HG03039 (cell line): Measurements from ENCODE around the gene PLXNA2.

ENCODE experiments used
- ATAC-seq: cut with Tn5 transposase; IDR thresholded peaks from one replicate; pipeline ENCODE4 v1.9.1; 2021; ENCODE audit warnings: mild to moderate bottlenecking, moderate library complexity; ENCODE audit not compliant: unreplicated experiment

Gene PLXNA2

DNA sequence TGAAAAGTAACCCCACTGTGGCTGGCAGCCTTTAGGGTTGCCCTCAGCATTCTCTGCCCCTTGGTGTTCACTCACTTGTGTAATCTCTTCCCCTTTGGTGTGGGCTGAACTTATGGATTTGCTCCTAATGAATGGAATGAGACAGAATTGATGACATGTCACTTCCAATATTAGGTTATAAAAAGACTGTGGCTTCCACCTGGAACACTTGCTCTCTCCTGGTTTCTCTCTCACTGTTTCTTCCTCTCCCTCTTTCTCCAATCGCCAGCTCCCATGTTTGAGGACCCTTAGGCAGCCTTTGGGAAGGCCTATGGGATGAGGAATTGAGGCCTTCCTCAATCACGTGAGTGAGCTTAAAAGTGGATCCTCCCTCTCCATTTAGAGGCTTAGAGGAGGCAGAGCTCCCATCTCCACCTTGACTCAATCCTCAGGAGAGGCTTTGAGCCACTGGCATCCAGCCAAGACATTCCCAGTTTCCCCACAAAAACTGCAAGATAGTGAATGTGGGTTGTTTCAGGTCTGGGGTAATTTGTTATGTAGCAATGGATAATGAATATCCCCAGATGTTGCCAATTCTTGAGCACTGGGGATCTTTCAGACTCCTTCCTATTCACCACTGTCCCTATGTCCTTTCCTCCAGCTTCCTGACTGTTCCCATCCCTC, 237.8 kb downstream of the PLXNA2 start:
- no peak for ATAC-seq

DNA sequence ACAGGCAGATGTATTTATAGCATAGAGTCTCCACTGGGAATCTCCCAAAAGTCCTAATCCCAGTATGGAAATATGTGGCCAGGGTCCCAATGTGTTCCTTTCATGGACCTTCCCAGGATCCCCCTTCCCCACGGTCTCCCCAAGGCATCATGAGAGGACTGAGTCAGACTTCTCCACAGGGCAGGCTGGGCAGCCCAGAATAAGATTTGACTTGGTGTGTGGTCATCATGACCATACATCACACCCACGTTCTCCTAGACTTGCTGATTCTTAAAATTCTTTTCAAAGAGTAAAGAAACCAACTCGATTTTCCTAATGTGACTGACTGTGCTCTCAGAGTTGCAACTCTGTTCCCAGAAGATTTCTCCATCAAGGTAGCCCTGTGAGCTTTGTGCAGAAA, 239.3 kb downstream of the PLXNA2 start:
- ATAC-seq: no peak

DNA sequence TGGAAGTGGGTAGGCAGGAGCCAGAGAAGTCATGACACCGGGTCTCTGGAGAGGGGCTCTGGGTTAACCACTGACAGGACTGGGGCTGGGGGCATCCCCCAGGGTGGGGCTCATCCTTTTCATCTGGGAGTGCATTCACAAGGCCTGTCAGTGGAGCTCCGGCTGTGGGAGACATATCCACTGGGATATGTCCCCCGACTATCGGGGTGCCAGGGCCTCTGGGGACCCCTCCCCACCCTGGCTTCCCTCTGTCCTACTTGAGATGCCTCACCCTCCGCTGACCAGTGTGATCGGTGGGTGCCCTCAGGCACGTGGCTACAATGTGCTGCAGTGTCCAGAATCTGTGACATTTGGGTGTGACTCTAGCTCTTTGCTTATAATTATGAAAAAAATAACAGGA, 240.9 kb downstream of the PLXNA2 start:
- ATAC-seq: no peak

DNA sequence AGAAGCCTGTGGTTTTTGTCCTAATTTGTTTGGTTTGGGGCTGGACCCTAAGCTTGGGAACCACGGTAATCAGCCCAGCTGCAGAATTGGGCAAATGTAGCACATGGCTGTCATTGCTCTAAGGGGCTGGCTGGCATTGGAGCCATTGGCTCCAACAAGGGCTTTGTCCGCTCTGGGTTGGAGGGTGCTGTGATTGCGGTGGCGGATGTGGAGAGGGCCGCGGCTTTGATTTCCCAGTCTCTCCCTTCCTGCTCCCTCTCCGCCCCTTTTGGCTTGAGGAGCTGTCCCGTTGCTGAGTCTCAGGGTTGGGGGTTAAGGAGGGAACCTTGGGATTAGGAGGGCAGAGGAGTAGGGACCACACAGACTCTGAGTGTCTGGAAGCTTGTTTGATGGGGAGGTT, 241.5 kb downstream of the PLXNA2 start:
- no peak for ATAC-seq

DNA sequence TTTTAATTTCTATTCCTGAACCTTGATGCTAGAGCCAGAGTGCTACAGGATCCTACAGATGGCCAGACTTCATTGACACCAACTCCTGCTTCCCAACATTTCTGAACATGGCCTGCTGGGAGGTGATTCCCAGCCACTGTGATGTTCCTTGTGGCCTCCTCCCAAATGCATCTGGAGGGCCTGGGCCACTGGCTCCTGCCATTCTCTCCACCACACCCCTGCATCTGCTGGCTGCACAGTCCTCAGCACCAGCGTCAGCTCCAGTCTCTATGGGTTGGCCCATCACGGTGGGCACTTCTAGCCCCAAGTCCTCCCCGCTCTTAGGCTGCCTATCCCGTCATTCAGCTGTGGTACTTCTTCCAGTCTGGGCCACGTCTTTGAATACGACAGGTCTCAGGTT, 242.1 kb downstream of the PLXNA2 start:
- ATAC-seq: no peak

DNA sequence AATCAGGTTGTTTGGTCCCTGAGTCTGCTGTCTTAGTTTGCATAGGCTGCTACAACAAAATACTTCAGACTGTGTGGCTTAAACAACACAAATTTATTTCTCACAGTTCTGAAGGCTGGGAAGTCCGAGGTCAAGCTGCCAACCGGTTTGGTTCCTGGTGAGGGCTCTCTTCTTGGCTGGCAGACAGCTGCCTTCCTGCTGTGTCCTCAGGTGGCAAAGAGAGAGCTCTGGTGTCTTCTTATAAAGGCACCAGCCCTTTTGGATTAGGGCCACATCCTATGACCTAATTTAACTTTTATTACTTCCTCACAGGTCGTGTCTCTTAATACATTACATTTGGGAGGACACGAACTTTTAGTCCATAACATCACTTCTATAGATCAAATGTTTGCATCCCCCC, 243.7 kb downstream of the PLXNA2 start:
- ATAC-seq: no peak

DNA sequence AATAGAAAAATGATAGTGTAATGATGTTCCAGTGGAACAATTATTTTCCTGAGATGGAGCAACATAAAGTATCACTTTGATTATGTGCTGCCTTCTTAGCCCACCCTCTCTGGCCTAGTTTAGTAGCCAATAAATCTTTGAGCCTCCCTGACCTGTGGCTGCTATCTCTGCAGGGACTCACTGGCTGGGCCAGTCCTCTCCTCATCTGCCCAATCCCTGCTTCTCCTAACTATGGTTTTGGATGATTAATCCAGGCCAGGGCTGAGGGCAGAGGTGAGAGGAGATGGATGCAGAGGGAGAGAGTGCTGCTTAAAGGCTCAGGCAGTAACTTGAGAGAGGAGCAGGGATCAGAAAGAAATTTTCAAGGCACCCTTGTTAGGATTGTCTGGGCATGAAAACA, 244.2 kb downstream of the PLXNA2 start:
- no peak for ATAC-seq

DNA sequence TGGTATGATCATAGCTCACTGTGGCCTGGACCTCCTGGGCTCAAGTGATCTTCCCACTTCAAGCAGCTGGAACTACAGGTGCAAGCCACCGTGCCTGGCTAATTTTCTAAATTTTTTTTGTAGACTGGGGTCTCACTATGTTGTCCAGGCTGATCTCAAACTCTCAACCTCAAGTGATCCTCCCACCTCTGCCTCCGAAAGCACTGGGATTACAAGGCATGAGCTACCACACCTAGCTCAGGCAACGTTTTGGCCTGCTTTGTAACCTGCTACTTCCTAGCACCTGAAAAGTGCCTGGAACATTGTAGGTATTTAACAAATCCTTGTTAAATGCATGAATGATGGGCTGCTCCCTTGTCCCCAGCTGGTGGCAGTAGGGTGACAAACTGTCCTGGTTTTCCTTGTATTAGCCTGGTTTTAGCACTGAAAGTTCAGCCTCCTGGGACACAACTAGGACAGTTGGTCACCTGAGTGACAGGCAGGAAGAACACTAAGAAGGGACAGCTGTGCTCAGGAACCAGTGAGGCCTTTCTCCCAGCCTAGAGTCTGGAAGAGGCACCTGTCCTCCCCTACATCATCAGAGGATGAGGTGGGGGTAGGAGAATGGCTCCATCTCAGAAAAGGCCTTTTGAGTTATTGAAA, 244.8 kb downstream of the PLXNA2 start:
- no peak for ATAC-seq

DNA sequence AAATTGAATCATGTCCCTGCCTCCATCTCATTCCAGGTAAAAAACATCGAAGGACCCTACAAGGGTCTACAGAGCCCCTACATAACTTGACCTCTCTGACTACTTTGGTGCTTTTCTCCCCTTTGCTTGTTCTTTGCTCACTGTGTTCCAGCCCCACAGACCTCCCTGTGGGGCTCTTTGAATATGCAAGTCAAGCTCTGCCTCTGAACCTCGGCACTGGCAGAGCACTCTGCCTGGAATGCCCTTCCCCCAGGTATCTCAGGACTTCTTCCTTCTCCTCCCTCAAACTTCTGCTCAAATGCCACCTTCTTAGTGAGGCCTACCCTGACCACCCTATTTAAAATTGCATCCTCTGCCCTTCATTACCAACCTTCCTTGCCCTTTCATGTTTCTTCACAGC, 245.5 kb downstream of the PLXNA2 start:
- ATAC-seq: no peak

DNA sequence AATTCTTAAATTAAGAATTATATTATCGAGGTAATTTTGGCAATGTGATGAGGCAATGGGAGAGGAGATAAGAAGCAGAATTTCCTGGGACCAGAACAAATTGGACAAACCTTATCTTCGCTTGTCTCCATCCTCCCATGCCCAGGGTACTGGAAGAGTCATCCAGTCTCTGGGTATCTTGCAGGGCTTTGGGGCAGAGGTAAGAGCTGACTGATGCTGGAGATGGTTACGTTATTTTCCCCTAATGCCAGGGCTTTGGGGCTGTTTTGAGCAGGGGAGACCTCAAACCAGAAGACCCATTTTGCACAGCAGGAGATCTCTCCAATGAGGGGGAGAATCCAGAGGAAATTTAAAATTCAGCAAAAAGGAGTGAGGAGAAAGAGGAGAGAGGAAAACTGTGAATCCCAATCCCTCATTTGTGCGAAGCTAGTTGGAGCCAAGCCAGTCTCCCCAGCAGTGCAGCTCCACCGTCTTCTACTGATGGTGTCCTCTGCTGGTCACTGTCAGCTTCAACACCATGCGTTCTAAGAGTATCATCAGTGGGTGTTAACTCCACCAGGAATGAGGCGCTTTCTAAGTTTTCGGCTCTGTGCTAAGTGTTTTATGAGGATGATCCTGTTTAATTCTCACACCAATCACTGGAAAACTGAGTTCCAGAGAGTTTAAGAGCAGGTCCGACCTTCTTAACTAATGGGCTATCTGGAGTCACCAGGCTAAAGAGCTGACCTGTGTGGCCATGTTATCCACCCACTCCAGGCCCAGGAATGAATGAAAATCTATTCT, 246.5 kb downstream of the PLXNA2 start:
- peak; percentile 73 for ATAC-seq

DNA sequence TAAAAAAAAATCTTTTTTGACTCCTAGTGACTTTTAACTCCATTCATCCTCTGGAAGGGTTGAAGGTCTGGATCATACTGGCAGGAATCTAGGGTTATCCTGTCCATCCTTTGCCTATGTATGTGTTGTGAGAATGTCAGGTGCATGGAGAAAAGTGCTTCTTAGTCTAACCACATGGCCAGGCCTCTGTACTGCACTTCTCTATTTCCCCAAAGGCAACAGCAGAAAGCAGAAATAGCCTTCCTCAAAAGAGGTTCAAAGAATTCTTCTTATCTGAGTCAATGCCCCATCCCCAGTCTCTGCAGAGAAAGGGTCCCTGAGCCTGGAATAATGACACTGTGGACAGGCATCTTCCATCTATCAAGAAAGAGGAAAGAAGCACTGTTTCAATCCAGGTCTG, 247.5 kb downstream of the PLXNA2 start:
- no peak for ATAC-seq

DNA sequence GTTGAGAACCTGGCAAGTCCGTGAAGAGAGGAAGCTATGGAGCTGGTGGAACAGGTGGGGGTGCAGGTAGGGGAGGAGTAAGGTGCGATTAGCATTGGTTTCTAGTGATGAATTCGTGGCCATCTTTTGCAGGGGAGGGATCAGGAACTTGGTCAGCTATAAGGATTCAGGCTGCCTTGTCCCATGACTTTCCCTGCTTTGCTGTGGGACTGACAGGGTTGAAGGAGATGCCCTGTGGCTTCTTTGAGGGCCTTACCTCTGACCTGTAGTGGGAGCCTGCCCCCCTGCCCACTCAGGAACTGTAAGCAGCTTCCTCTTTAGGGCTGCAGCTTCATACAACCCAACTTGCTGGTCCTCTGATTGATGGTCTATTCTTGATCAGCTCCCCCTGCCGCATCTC, 248.6 kb downstream of the PLXNA2 start:
- ATAC-seq: no peak

DNA sequence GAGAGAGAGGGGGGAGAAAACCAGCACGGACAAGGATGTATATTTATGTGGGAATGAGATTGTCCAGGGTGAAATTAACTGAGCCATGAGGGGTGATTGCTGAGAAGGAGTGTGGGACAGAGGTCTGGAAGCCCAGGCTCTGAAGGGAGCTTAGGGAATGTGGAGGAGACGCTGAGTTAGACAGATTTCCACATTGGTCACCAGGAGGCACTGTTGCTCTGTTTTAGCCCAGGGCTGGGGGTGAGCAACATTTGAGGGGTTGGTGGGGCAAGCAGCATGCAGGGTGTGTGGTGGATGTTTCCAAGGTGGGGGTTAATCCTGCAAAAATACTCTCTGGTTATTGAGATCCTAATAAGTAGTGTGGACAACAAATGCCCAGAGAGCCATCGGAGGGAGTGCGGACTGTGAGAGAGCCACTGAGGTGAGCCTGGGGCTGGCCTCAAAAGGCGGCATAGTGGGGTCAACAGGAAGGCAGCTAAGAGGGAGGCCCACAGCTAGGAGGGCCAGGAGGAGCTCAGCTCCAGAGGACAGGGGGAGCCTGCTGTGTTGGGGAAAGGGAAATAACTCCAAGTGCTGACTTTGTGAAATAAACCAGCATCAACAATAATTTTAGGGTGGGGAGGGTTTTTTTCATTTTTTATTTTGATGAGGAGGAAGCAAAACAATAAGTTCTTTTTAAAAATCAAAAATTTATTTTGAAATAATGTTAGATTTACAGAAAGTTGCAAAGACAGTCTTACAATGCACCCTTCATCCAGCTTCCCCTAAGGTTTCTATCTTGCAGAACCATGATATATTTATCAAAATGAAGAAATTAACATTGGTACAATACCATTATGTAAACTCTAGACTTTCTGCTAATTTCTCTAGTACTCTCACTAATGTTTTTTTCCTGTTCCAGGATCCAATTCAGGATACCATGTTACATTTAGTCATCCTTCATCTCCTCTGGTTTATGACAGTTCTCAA, 250.4 kb downstream of the PLXNA2 start:
- ATAC-seq: no peak

DNA sequence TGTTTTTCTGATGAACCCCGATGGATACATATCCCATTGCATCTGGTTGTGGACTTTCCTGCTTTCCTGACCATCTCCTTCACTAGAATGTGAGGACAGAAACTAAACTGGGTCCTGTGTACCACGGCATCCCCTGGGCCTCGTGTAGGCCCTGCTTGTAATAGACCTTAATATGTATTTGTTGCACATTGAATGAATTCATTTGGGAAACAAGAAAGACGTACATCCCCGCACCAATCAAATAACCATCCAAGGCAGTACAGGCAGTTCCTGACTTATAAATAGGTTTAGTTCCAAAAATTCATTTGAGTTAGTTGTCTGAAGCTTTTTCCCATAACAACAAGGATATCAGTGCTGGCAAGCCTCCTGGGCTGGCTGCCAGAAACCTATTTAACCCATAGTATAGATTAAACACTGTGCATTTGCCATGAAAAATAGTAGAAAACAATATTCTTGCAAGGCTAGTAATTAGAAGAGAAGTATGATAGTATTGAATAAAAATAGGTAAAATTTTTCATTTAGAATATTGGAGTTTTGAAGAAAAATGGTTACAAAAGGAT, 251.4 kb downstream of the PLXNA2 start:
- no peak for ATAC-seq

DNA sequence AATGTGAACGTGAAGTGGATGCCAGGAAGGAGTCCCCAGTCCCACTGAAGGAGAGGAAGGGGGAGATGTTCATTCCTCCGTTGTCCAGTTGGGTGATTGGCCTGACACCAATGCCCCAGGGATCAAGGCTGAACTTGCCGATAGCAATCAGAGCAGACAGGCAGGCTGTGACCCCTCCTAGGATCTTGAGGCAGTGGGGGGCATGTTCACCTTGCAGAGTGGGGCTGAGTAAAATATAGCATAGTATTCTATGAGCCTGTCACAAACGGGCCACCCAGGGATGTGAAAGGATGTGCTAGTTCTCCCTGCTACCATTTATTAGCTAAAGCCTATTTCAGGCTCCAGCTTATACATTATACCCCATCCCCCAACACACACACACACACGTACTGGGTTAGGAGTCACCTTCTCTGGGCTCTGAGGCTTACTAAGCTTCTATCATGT, 252.6 kb downstream of the PLXNA2 start:
- no peak for ATAC-seq

DNA sequence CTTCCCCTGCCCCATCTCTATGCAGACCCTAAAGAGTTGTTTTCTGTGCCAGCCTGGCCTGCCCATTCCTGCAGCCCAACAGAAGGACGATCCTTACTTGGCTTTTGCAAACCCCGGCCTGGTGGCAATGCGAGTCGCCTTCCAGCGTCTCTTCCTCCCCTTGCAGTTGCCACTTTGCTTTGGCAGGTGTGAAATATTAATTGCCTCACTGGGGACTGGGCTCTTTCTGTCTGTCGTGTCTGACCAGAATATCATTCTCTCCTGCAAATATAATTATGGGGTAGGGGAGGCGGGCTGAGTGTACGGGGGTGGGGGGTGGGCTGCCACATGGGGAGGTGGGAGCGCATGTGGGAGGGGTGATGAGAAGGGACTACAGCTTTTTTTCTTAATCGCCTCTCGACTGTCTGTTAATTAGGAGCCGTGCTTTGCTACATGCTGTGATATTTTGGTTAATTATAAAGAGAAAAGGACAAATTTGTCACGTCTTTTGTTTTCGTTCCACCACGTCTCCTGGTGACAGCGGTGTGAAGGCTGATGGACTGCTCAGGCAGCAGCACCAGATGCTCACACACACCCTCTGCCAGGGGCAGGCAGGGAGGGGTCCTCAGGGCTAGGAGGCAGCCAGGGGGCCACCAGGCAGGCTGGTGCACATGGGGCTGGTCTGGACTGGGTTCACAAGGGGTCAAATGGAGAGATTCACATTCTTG, 253.2 kb downstream of the PLXNA2 start:
- no peak for ATAC-seq

DNA sequence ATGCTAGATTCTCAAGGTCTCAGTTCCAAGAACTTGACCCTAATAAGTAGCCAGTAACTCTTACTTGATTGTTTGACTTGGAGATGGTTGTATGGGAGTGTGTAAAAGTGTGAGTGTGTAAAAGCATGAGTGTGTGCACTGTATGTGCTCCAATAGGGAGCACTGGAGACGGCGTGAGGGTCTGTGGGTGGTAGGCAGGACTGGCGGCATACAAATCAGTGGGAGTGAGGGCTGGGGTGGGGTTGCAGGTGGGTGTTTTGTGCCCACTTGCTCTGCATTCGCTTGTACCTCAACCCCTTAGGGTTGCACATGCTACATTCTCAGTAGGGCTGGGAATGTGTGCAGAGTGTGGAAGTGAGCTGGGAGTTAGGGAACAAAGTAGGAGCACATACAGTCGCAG, 253.7 kb downstream of the PLXNA2 start:
- ATAC-seq: no peak

DNA sequence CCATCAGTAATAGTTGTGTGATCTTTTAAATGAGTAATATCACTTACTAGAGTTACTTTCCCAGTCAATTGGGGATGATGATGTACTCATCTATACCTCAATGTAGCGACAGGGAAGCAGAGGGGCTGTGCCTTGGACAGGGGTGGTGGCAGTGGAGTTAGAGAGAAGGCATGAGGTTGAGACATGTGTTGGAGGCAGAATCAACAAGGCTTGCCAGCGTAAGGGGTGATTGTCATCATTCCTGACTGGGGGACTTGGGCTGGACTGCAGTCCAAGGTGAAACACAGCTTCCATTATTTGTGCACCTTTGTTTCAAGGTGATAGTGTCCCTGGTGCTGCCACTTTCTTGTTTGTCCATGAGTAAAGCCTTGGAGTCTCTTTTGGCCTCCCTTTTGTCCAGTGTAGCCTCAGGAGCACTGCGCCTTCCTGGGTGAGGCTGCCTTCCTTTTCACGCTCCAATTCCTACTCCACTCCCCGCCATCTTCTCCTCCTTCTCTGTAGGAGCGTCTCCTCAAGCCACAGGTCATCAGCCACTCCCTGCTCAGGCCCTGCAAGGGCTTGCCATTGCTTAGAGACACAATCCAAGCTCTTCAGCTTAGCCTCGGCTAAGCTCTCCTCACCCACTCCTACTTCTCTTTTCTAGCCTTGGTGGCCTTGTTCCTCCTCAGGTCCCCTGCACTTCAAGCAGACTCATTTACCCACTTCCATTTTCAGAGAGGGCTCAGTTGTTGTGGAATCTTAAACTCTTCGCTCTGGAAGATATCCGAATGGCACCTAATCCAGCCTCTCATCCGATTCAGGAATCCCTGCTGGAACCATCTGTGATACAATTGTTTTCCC, 255.6 kb downstream of the PLXNA2 start:
- no peak for ATAC-seq

DNA sequence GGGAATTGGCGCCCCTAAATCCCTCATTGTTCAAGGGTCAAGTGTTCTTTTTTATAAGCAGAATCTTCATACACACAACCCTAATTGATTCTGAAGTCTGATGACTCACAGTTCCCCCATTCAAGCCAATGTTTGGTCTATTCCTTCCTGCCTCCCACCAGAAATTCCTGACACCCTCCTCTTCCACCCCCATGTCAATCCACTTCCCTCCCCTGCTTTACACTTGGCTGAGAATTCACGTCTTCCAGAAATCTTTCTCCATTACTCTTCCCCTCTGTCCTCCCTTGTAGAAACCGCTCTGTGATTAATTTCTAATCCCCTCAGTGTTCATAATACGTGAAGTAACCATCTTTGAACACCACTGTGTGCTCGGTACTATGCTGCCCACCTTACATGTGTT, 257.0 kb downstream of the PLXNA2 start:
- ATAC-seq: no peak
